GM18517 (cell line): ENCODE measurements around the gene SLC4A9.
"Not testable (repeated sequence)": the region's sequence is repeated elsewhere in the genome, so short reads cannot be mapped to it uniquely, and the experiment has no call there.

Source experiments
- ATAC-seq: cut with Tn5 transposase; IDR thresholded peaks from one replicate; pipeline ENCODE4 v1.9.1; 2021; ENCODE audit warnings: mild to moderate bottlenecking, moderate library complexity; ENCODE audit not compliant: unreplicated experiment

SLC4A9 gene

DNA sequence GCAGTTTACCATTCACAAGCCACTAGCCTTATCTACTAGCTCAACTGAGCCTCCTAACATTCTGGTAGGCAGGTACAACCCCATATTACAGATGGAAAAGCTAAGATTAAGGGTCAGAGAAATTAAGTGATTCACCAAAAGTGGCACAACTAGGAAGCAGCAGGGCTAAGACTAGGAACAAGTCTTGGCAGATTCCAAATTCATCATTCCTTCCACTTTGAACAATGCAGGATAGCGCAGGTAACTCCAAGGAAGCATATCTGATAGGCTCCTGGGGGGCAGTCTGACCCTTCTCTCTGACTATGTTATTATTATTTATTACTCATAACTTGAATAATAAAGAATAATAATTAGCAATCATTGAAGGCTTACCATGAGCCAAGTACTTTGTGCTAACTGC, 22.1 kb upstream of the SLC4A9 start:
- ATAC-seq, result no peak

DNA sequence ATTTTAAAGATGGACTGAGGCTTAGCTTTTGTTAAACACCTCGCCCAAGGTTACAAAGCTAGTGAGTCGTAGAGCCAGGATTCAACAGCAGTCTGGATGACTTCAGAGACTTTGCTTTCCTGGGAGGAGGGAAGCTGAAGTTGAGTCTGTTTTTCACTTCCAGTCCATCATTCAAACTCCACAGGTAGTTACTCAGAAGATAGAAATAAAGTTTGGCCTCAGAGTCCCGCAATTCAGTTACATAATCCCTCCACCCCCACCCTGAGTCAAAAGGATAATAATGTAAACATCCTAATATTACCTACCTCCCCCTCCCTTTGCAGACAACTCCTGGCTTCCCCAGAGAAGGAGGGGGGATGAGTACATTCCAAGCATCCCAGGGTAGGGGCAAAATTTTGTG, 21.7 kb upstream of the SLC4A9 start:
- no peak for ATAC-seq

DNA sequence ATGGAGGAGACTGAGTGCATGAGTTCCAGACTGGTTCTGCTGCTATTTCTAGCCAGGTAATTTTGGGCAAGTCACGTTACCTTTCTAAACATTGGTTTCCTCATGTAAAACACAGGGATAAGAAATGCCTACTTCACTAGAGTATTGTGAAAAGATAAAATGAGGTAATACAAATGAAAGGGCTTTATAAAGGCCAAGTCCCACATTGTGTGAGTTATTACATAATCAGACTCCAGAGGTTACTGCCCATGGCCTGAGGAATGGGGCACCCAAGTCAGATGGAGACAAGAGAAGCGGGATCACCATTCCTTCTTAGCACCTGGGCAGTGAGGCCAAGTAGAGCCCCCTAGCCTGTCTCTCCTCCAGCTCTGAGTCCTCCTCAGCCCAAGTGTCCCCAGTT, 21.1 kb upstream of the SLC4A9 start:
- no peak for ATAC-seq

DNA sequence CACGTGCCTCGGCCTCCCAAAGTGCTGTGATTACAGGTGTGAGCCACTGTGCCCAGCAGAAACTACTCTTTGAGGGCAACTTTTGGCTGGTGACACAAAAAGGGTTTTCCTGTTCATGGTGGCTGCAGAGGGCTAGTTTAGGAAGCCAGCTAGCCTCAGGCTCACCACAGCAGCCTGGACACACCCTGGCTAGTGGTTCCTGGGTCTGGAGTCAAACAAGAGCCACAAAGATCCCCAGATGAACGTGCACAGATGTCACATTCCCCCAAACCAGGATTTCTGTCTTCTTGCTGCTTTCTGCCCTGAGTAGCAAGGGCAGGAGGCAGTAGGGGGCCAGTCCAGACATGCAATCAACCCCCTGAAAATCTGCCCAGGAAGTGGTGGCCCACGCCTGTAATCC, 20.4 kb upstream of the SLC4A9 start:
- ATAC-seq, result no peak

DNA sequence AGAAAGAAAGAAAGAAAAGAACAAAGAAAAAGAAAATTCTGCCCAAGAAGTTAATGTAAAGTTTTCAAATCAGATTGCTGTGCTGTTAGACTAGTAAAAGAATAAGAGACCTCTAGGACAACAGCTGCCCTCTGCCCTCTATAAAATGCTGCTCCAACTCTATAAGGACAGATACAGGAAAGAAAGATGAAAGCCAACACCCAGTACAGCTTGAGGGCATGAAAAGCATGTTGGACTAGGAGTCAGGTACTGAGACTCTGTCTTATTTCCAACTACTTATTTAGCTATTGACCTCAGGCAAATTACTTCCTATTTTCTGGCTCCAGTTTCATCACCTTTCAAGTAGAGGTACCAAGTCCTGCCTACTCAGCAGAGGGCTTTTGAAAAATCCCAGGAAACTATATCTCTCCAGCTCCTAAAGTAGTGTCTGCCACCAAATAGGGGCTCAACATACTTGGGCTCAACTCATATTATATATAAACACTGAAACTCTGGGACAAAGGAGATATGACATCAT, 19.3 kb upstream of the SLC4A9 start:
- no peak for ATAC-seq

DNA sequence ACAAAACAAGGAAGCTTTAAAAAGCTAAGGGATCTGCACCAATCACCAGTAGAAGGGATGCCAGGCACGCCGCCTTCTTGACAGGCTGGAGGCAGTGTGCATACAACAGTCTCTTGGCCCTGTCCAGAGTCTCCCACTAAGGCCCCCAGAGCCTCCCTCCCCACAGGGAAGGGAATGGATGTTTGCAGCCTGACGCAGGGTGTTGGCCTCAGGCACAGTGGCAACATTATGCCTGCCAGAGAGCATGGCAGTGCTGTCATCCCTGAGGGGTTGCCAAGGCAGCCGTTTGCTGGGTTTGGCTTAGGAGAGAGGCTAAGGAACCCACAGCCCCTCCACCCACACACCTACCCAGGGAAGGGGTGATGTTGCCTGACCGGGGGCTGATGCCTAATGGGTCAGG, 18.4 kb upstream of the SLC4A9 start:
- no peak for ATAC-seq

DNA sequence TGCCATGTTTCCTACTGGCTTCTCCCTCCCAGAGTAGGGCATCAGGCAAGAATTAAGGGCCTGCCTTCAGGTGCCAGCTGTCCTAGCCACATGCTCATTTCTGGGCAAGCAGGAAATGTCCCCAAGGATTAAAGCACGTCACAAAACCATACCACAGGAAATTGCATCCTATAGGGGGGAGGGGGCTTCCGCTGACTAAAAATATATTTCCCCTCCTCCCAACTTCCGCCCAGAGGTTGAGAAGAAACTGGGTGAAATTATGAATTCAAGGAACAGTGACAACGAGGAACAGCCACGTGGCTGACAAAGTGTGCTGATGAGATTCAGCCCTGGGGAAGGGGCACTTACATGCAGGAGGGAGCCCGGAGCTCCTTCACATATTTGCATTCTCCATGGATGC, 17.7 kb upstream of the SLC4A9 start:
- ATAC-seq, result no peak

DNA sequence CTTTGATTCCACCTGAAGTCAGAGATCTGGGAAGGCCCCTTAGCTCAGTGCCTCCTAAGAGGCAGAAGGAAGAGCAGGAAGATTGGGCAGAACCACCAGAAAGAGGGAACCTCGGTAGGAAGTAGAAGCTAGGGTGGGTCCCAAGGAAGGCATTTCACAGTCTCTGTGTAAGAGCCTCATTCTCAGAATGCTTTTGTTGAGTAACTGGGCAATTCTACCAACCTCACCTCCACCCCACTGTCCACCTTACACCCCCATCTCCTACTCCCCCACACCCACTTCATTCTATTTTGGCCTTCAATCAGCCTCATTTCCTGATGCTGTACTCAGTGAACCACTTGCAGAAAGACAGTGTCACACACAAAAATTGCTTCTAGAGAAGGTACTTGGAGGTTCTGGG, 17.1 kb upstream of the SLC4A9 start:
- no peak for ATAC-seq

- not testable (repeated sequence) for ATAC-seq
Observed at GRCh38 chr5:140343849-140344248, 16.1 kb upstream of the SLC4A9 start.

GRCh38 chr5:140344683-140345423, 15.1 kb upstream of the SLC4A9 start:
- ATAC-seq, result no peak

DNA sequence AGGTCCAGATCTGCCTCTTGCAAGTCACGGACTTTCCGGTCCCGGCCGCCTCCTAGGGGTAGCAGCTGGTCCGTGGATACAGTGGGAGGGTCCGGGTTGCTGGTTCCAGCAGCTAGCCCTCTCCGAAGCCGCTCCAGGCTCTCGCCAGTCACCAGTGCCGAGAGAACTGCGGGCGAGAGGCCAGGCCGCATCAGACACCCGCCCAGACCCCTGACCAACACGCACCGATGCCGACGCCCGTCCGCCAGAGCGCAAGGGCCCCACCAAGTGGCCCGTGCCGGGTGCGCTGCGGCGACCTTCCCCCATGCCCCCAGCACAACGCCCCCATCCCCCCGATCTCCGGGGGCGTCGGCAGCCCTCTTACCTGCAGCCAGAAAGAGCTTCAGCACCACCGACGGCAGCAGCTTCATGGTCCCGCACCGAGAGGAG, 14.1 kb upstream of the SLC4A9 start:
- no peak for ATAC-seq

- ATAC-seq, result peak; percentile 77
Observed at GRCh38 chr5:140346348-140347221, 13.4 kb upstream of the SLC4A9 start, which contains the start of gene HBEGF. TSS of gene HBEGF (minus strand) at chr5:140346603. CDS start at chr5:140346328, 275 bp downstream.

- ATAC-seq, result no peak
Observed at GRCh38 chr5:140347360-140347759, 12.6 kb upstream of the SLC4A9 start.

GRCh38 chr5:140348104-140348503, 11.9 kb upstream of the SLC4A9 start:
- no peak for ATAC-seq

GRCh38 chr5:140349244-140349643, 10.8 kb upstream of the SLC4A9 start:
- no peak for ATAC-seq

GRCh38 chr5:140351609-140352334, 8.2 kb upstream of the SLC4A9 start:
- no peak for ATAC-seq

- no peak for ATAC-seq
Observed at GRCh38 chr5:140355546-140355945, 4.4 kb upstream of the SLC4A9 start.

- peak; percentile 14 for ATAC-seq
Observed at GRCh38 chr5:140356853-140357725, 2.9 kb upstream of the SLC4A9 start.

DNA sequence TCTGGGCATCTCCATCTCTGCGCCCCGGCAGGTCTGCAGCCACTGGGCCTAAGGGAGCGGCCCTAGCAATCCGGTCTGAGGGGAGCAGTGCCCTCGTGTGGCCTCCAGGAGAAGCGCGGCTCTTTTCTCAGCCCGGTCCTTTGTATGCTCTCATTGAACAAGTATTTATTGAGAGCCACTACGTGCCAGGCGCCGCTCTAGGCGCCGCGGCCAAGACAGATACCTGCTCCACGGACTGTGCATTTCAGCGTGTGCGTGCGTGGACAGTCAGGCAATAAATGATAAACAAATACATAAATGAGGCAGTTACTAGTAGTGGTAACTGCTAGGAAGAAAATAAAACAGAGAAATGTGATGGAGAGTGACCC, 2.3 kb upstream of the SLC4A9 start:
- peak; percentile 84 for ATAC-seq

- no peak for ATAC-seq
Observed at GRCh38 chr5:140358738-140359310, 1.2 kb upstream of the SLC4A9 start.
